ENCODE data around the gene KIF1A. TPM values are rescaled to one million over a fixed set of nuclear protein-coding genes. Genes with fewer than 3 reads are reported as not detected.

The KIF1A gene
- total and polyA plus RNA-seq, 10 of the 15 experiments (the other 5 are each of a cell fraction or from before 2014, with no cell fraction given), result 0.04 to 0.95 (median 0.06) TPM; not detected in 5

GRCh38 chr2:240852671-240853314 lies 32.8 kb upstream of the KIF1A start (continued):
- TF ChIP-seq, protein P1, sequence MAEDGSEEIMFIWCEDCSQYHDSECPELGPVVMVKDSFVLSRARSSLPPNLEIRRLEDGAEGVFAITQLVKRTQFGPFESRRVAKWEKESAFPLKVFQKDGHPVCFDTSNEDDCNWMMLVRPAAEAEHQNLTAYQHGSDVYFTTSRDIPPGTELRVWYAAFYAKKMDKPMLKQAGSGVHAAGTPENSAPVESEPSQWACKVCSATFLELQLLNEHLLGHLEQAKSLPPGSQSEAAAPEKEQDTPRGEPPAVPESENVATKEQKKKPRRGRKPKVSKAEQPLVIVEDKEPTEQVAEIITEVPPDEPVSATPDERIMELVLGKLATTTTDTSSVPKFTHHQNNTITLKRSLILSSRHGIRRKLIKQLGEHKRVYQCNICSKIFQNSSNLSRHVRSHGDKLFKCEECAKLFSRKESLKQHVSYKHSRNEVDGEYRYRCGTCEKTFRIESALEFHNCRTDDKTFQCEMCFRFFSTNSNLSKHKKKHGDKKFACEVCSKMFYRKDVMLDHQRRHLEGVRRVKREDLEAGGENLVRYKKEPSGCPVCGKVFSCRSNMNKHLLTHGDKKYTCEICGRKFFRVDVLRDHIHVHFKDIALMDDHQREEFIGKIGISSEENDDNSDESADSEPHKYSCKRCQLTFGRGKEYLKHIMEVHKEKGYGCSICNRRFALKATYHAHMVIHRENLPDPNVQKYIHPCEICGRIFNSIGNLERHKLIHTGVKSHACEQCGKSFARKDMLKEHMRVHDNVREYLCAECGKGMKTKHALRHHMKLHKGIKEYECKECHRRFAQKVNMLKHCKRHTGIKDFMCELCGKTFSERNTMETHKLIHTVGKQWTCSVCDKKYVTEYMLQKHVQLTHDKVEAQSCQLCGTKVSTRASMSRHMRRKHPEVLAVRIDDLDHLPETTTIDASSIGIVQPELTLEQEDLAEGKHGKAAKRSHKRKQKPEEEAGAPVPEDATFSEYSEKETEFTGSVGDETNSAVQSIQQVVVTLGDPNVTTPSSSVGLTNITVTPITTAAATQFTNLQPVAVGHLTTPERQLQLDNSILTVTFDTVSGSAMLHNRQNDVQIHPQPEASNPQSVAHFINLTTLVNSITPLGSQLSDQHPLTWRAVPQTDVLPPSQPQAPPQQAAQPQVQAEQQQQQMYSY (CRISPR knock-in tag; IDR thresholded peaks at IDR 0.05), result no peak
- TF ChIP-seq NFYB (IDR thresholded peaks at IDR 0.05; ENCODE audit: insufficient read depth, low read depth, low read length), result no peak

DNA sequence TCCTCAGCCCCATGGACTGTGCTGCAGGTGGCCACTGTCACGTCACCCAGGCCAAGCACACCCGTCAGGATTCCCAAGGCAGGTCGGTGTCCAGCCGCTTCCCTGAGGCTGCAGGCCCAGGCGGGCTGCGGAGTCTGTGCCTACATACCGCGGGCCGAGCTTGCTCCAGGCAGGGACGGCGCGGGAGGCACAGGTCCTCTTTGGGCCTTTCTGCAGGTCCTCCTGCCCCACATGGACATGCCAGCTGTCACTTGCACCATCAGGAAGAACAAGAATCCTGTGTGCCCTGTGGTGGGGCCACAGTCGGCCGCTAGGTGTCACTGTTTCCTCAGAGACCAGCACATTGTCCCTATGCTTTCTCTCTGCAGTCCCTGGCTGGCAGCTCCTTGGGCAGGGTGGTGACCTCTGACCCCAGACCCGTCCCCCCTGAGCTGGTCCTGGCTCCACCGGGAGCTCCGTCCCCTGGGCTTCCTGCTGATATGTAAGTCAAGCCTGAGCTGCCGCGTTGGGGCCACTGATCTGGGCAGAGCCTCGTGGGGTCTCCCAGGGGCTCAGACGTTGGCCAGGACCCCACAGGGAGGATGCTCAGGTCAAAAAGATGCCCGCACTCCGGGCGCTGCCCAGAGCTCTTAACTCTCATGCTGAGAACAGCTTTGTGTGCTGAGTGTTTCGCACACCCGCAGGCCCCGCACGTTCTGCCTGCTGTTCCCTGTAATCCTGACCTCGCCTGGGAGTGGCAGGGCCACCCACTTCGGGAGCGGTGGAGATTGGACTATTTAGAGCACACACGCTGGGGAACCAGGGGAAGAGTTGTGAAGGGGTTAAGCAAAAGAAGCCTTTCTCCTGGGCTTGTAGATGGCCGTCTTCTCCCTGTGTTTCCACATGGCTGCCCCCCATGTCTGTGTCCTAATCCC lies 31.3 kb upstream of the KIF1A start:
- Histone ChIP-seq H3K4me2 (ENCODE audit: control insufficient read depth, insufficient read depth) (no peak overlapping the region), H3K4me1 (ENCODE audit: control insufficient read depth, insufficient read depth, low read length) (no peaks in the 10 kb centered on the region), H3K9ac (ENCODE audit: control insufficient read depth, insufficient read depth, low read length) (no peak overlapping the region), H2AFZ (ENCODE audit: control insufficient read depth, low read depth, low read length) (no peak overlapping the region), H3K4me3 (no peak overlapping the region), H3K27me3 (replicated peaks in 1 of 2; ENCODE audit: control insufficient read depth in 2 of 2, insufficient read depth in 2 of 2, low read length in 1 of 2) (no peaks in the 10 kb centered on the region), H3K27ac (ENCODE audit: control insufficient read depth, insufficient read depth) (no peak overlapping the region), H3K79me2 (ENCODE audit: control insufficient read depth, insufficient read depth, low read length) (no peaks in the 10 kb centered on the region), H4K20me1 (ENCODE audit: control insufficient read depth, insufficient read depth) (no peaks in the 10 kb centered on the region), H3K36me3 (ENCODE audit: control insufficient read depth in 2 of 2, insufficient read depth in 2 of 2, low read length in 1 of 2) (no peaks in the 10 kb centered on the region), H3K9me3 (replicated peaks; ENCODE audit: control insufficient read depth, insufficient read depth, low read length) (peaks cover 1% of the 10 kb centered on the region; the same call in 1 of the 3 replicates)
- POLR2A ChIA-PET, result no interaction called here
- WGBS (ENCODE audit: insufficient coverage, insufficient replicate concordance, low lambda C conversion rate, missing lambda C conversion rate), result 34% methylated on average over 33 of the region's 33 CpGs
- ATAC-seq (peak; percentile 99), FAIRE-seq (peak; percentile 85), DNase-seq (ENCODE audit: low read depth, low spot score) (peak; percentile 12)
- intact Hi-C loops (cut with micrococcal nuclease; ENCODE audit: unreplicated experiment), result loop anchor here (5.0 to 10.0 kb wide), 2 partner anchors 226 to 363 kb away; no protein-coding TSS in a partner anchor
- SMC1A ChIA-PET (ENCODE audit: uncharacterized antibody, unreplicated experiment), result interaction anchor here (0.6 kb wide), 1 partner anchor 9 kb away, joined by 3 read pairs; no protein-coding TSS in a partner anchor
- in situ Hi-C loops (cut with MboI), result loop anchor here (10.0 kb wide), 1 partner anchor 803 kb away; no protein-coding TSS in a partner anchor
- BruUV-seq (replicated peaks), result no TSS peak
- CTCF ChIA-PET, result interaction anchor here (0.6 to 1.7 kb wide), 12 partner anchors 10 to 1027 kb away, joined by 3 to 12 read pairs (median 3); no protein-coding TSS in a partner anchor
- RAD21 ChIA-PET (ENCODE audit: unreplicated experiment), result interaction anchor here (0.7 to 1.0 kb wide), 2 partner anchors 11 to 541 kb away, joined by 3 read pairs; no protein-coding TSS in a partner anchor
- no peak for TF ChIP-seq HDAC6 (IDR thresholded peaks at IDR 0.05; ENCODE audit: unreplicated experiment)
- TF ChIP-seq EED (IDR thresholded peaks at IDR 0.05; ENCODE audit: low read depth), result no peak
- TF ChIP-seq JUNB (IDR thresholded peaks at IDR 0.05), result no peak
- peak; percentile 26; the same call in 1 of the 2 replicates for TF ChIP-seq CBFB (IDR thresholded peaks at IDR 0.05; ENCODE audit: low read depth)
- no peak for TF ChIP-seq CREB1 (IDR thresholded peaks at IDR 0.05; ENCODE audit: low read depth)
- no peak for TF ChIP-seq BRCA1 (IDR thresholded peaks at IDR 0.05; ENCODE audit: low read depth, low read length)
- TF ChIP-seq TCF3 (IDR thresholded peaks at IDR 0.05; ENCODE audit: borderline replicate concordance, insufficient read depth, low read depth, low read length), result no peak
- peak; percentile 90 for TF ChIP-seq NR2F1 (conservative IDR thresholded peaks at IDR 0.05)
- TF ChIP-seq ZNF24 (IDR thresholded peaks at IDR 0.05), result no peak
- no peak for TF ChIP-seq EZH2 (IDR thresholded peaks at IDR 0.05; ENCODE audit: borderline replicate concordance, control insufficient read depth, low read depth, low read length)
- TF ChIP-seq ZZZ3 (IDR thresholded peaks at IDR 0.05; ENCODE audit: control insufficient read depth, insufficient read length, low read depth), result no peak
- TF ChIP-seq RELA (IDR thresholded peaks at IDR 0.05; ENCODE audit: borderline replicate concordance, partially characterized antibody), result no peak
- no peak for TF ChIP-seq MEF2A (IDR thresholded peaks at IDR 0.05; ENCODE audit: insufficient read depth, low read depth, low read length)
- no peak for TF ChIP-seq ZNF622 (IDR thresholded peaks at IDR 0.05)
- TF ChIP-seq RAD21 (IDR thresholded peaks at IDR 0.05; ENCODE audit: insufficient read depth, low read depth, low read length), result peak; percentile 90
- no peak for TF ChIP-seq CHD1 (IDR thresholded peaks at IDR 0.05; ENCODE audit: low read depth, low read length)
